SK-N-SH (cell line): Measurements from ENCODE around the gene TRRAP. TPM values are rescaled to one million over a fixed set of nuclear protein-coding genes. Genes with fewer than 3 reads are reported as not detected.

Source experiments
- CTCF ChIA-PET: fragments of 300-600, 350-600 bp; formaldehyde crosslinking; extraction: SDS; loops from one replicate; lab custom pipeline; 2021; lab: Yijun Ruan, JAX
- POLR2A ChIA-PET: fragments of 350-600 bp; sonication (Branson Sonifier 250); formaldehyde crosslinking; extraction: SDS; loops from one replicate; lab custom pipeline; 2020; ENCODE audit warnings: antibody characterized with exemption, inconsistent platforms; lab: Yijun Ruan, JAX
- DNase-seq: peaks from one replicate; pipeline ENCODE4 v3.0.0; 2012
- H2AFZ ChIP-seq: fragments of 200-600 bp; sonication (generic); 2 replicates; pipeline ENCODE4 v1.8.1; 2016; ENCODE audit warnings: antibody characterized with exemption, mild to moderate bottlenecking, low read depth
- H3F3A ChIP-seq: fragments of 200-600 bp; sonication (generic); replicated peaks from 2 replicates; pipeline ENCODE3; 2016; ENCODE audit warnings: antibody characterized with exemption, mild to moderate bottlenecking; ENCODE audit not compliant: insufficient read depth
- H3K27ac ChIP-seq, 2 experiments: fragments of 200-500 bp in 1 of 2; fragments of 200-600 bp in 1 of 2; sonication (Bioruptor generic) in 1 of 2; sonication (generic), shearing (Covaris generic) in 1 of 2; 2 replicates each; pipeline versions ENCODE4 v1.5.1 to v1.6.1; 2014 to 2016; ENCODE audit warnings: low read depth in 2 of 2, inconsistent platforms in 1 of 2, low read length in 1 of 2, mild to moderate bottlenecking in 1 of 2, mixed read lengths in 1 of 2
- H3K27me3 ChIP-seq: fragments of 200-600 bp; sonication (generic), shearing (Covaris generic); 2 replicates; pipeline ENCODE4 v1.6.1; 2016; ENCODE audit warnings: mixed run types; ENCODE audit not compliant: insufficient read depth
- H3K36me3 ChIP-seq, 2 experiments: fragments of 200-500 bp in 1 of 2; fragments of 200-600 bp in 1 of 2; sonication (Bioruptor generic) in 1 of 2; sonication (generic) in 1 of 2; replicated peaks in 1 of 2; 2 replicates each; pipeline versions ENCODE3 to v1.5.1; 2014 to 2016; ENCODE audit warnings: low read length in 1 of 2, mild to moderate bottlenecking in 1 of 2; ENCODE audit not compliant: insufficient read depth in 2 of 2, control insufficient read depth in 1 of 2
- H3K4me1 ChIP-seq, 2 experiments: fragments of 200-500 bp in 1 of 2; fragments of 200-600 bp in 1 of 2; sonication (Bioruptor generic) in 1 of 2; sonication (generic), shearing (Covaris generic) in 1 of 2; 2 replicates each; pipeline versions ENCODE4 v1.5.1 to v1.6.1; 2014 to 2016; ENCODE audit warnings: low read depth in 1 of 2, low read length in 1 of 2, mixed run types in 1 of 2; ENCODE audit not compliant: insufficient read depth in 2 of 2, control insufficient read depth in 1 of 2
- H3K4me2 ChIP-seq: fragments of 200-600 bp; sonication (generic), shearing (Covaris generic); 2 replicates; pipeline ENCODE4 v1.6.1; 2017; ENCODE audit warnings: mixed run types
- H3K4me3 ChIP-seq, 2 experiments: fragments of 200-500 bp in 1 of 2; fragments of 200-600 bp in 1 of 2; sonication (Bioruptor generic) in 1 of 2; sonication (generic), shearing (Covaris generic) in 1 of 2; 2 replicates each; pipeline versions ENCODE4 v1.5.1 to v1.8.1; 2014 to 2016; ENCODE audit warnings: low read depth in 2 of 2, inconsistent platforms in 1 of 2, low read length in 1 of 2, mild to moderate bottlenecking in 1 of 2, mixed read lengths in 1 of 2, moderate library complexity in 1 of 2
- H3K79me2 ChIP-seq: fragments of 200-600 bp; sonication (generic); 2 replicates; pipeline ENCODE4 v1.8.1; 2017; ENCODE audit warnings: mild to moderate bottlenecking; ENCODE audit not compliant: insufficient read depth
- H3K9ac ChIP-seq: fragments of 200-600 bp; sonication (generic); 2 replicates; pipeline ENCODE4 v1.6.1; 2017; ENCODE audit warnings: mixed run types
- H3K9me2 ChIP-seq: fragments of 200-600 bp; sonication (generic); 2 replicates; pipeline ENCODE4 v1.6.1; 2017; ENCODE audit warnings: mixed run types
- H3K9me3 ChIP-seq: fragments of 200-600 bp; sonication (generic); 2 replicates; pipeline ENCODE4 v1.6.1; 2017; ENCODE audit warnings: mixed run types, mild to moderate bottlenecking, moderate library complexity
- H4K20me1 ChIP-seq: fragments of 200-600 bp; sonication (generic); 2 replicates; pipeline ENCODE4 v1.6.1; 2017; ENCODE audit warnings: mild to moderate bottlenecking, mixed run types; ENCODE audit not compliant: insufficient read depth
- CHD2 ChIP-seq: fragments of 150-350 bp; IDR thresholded peaks from 2 replicates; pipeline ENCODE4 v1.6.1; 2018; ENCODE audit warnings: low read length; ENCODE audit not compliant: partially characterized antibody
- CTCF ChIP-seq: fragments of 200-600 bp; sonication (generic); IDR thresholded peaks from 2 replicates; pipeline ENCODE4 v1.6.1; 2017; ENCODE audit warnings: antibody characterized with exemption, mild to moderate bottlenecking, moderate library complexity
- ELF1 ChIP-seq: IDR thresholded peaks from 2 replicates; pipeline ENCODE4 v1.4.0; 2012
- EZH2phosphoT487 ChIP-seq: fragments of 200-600 bp; sonication (generic); IDR thresholded peaks from 2 replicates; pipeline ENCODE4 v1.6.1; 2017; ENCODE audit warnings: low read depth, mixed run types, mild to moderate bottlenecking, antibody characterized with exemption, moderate library complexity, borderline replicate concordance
- FOXM1 ChIP-seq: IDR thresholded peaks from 2 replicates; pipeline ENCODE4 v1.4.0; 2012; ENCODE audit warnings: low read depth, mild to moderate bottlenecking
- GABPA ChIP-seq: IDR thresholded peaks from 2 replicates; pipeline ENCODE4 v1.4.0; 2012; ENCODE audit warnings: low read depth, mild to moderate bottlenecking
- GATA2 ChIP-seq: sonication (generic); formaldehyde crosslinking; IDR thresholded peaks from 2 replicates; pipeline ENCODE4 v1.5.0; 2020; ENCODE audit warnings: mild to moderate bottlenecking, missing genetic modification reagents
- JUND ChIP-seq: IDR thresholded peaks from 2 replicates; pipeline ENCODE4 v1.4.0; 2012
- NFIC ChIP-seq: IDR thresholded peaks from 2 replicates; pipeline ENCODE4 v1.4.0; 2012; ENCODE audit warnings: borderline replicate concordance
- POLR2AphosphoS5 ChIP-seq: IDR thresholded peaks from 2 replicates; pipeline ENCODE4 v1.6.1; 2012; ENCODE audit warnings: low read depth, low read length
- RAD21 ChIP-seq: IDR thresholded peaks from 2 replicates; pipeline ENCODE4 v1.6.1; 2012; ENCODE audit warnings: mild to moderate bottlenecking, low read length
- RCOR1 ChIP-seq: fragments of 150-350 bp; IDR thresholded peaks from 2 replicates; pipeline ENCODE4 v1.6.1; 2017; ENCODE audit warnings: antibody characterized with exemption, low read length
- SIN3A ChIP-seq: IDR thresholded peaks from 2 replicates; pipeline ENCODE4 v1.6.1; 2012; ENCODE audit warnings: low read depth, mild to moderate bottlenecking, low read length, moderate library complexity, borderline replicate concordance
- TCF12 ChIP-seq: IDR thresholded peaks from 2 replicates; pipeline ENCODE4 v1.4.0; 2012
- TEAD4 ChIP-seq: IDR thresholded peaks from 2 replicates; pipeline ENCODE4 v1.4.0; 2012; ENCODE audit warnings: mild to moderate bottlenecking, borderline replicate concordance; ENCODE audit not compliant: insufficient read depth
- USF1 ChIP-seq: IDR thresholded peaks from 2 replicates; pipeline ENCODE4 v1.4.0; 2012; ENCODE audit warnings: low read depth, borderline replicate concordance
- YY1 ChIP-seq: IDR thresholded peaks from 2 replicates; pipeline ENCODE4 v1.4.0; 2012; ENCODE audit warnings: low read depth, mild to moderate bottlenecking
- WGBS: methylation state at CpG from one replicate; pipeline ENCODE4 v1.1.6; 2017; ENCODE audit warnings: low lambda C conversion rate; 5-methylcytosine and 5-hydroxymethylcytosine counted together
- polyA plus RNA-seq, 3 experiments: library from polyadenylated mRNA; depleted of rRNA; stranded (reverse); fragments of >200 nt; gene quantifications; 2 replicates each; pipeline ENCODE4 v1.2.3, GENCODE V29; 2012

The TRRAP gene
- polyA plus RNA-seq, 1 of the 3 experiments (the other 2 are of a cell fraction): 24.9 TPM

- H3K4me2 ChIP-seq: peak overlapping the region; percentile 99; the same call in 1 of the 2 replicates
- H3K79me2 ChIP-seq: peaks cover 75% of the 10 kb centered on the region
- DNase-seq: no peak
- peaks cover 0 to 15% of the 10 kb centered on the region in 2 experiments; a peak in 1 of 4 replicates for H3K4me1 ChIP-seq
- no peaks in the 10 kb centered on the region for H3K9me2 ChIP-seq
- H4K20me1 ChIP-seq: peaks cover 36% of the 10 kb centered on the region
- no peaks in the 10 kb centered on the region for H3F3A ChIP-seq
- POLR2A ChIA-PET: no interaction called here
- H2AFZ ChIP-seq: no peak overlapping the region
- peaks cover 41 to 51% of the 10 kb centered on the region in 2 experiments for H3K36me3 ChIP-seq
- CTCF ChIA-PET: interaction anchor here (0.9 to 3.5 kb wide), 10 partner anchors 9 to 492 kb away, joined by 3 to 22 read pairs (median 4); no protein-coding TSS in a partner anchor
- no peaks in the 10 kb centered on the region for H3K9me3 ChIP-seq
- H3K27me3 ChIP-seq: no peaks in the 10 kb centered on the region
- TF ChIP-seq EZH2phosphoT487 (no peak), USF1 (no peak), FOXM1 (no peak), SIN3A (no peak), NFIC (no peak), CHD2 (no peak), GABPA (no peak), JUND (no peak), ELF1 (no peak), TEAD4 (no peak), GATA2 (CRISPR knock-in tag) (no peak), TCF12 (no peak), CTCF (no peak), YY1 (no peak), RCOR1 (no peak), RAD21 (no peak), POLR2AphosphoS5 (no peak)
- WGBS: 98% methylated on average over 8 of the region's 8 CpGs
- H3K4me3 ChIP-seq: peak overlapping the region in 1 of 2 experiments; percentile 99; a peak in 1 of 4 replicates
- 0 out of 2 replicates have a peak overlapping the region, but pooled peaks have one; percentile 97 for H3K9ac ChIP-seq
- no peak overlapping the region for H3K27ac ChIP-seq
Measured at GRCh38 chr7:98880485-98880884, 2.2 kb downstream of the TRRAP start.
